Vagina (tissue), 2 donors: ENCODE results near the gene PIP5KL1.

ENCODE experiments used
- POLR2A ChIP-seq, 2 donors: fragments of 450-650 bp; IDR thresholded peaks; one replicate each; pipeline ENCODE4 v1.6.1; 2017; ENCODE audit warnings: antibody characterized with exemption in 2 of 2, mild to moderate bottlenecking in 2 of 2, moderate library complexity in 2 of 2
- POLR2AphosphoS5 ChIP-seq, 2 donors: sonication (generic); formaldehyde crosslinking; IDR thresholded peaks; one replicate each; pipeline ENCODE4 v1.9.0; 2017; ENCODE audit warnings: antibody characterized with exemption in 2 of 2, mild to moderate bottlenecking in 2 of 2, low read depth in 1 of 2; ENCODE audit not compliant: insufficient read depth in 1 of 2
- TF ChIP-seq, protein P1 (sequence below), 3 experiments: fragments of 450-650 bp in 2 of 3; fragments of 200-600 bp in 1 of 3; sonication (generic) in 1 of 3; IDR thresholded peaks; one replicate each; pipeline ENCODE4 v1.5.1; 2017 to 2019; ENCODE audit warnings: antibody characterized with exemption in 3 of 3, mild to moderate bottlenecking in 2 of 3, moderate library complexity in 2 of 3

DNA sequence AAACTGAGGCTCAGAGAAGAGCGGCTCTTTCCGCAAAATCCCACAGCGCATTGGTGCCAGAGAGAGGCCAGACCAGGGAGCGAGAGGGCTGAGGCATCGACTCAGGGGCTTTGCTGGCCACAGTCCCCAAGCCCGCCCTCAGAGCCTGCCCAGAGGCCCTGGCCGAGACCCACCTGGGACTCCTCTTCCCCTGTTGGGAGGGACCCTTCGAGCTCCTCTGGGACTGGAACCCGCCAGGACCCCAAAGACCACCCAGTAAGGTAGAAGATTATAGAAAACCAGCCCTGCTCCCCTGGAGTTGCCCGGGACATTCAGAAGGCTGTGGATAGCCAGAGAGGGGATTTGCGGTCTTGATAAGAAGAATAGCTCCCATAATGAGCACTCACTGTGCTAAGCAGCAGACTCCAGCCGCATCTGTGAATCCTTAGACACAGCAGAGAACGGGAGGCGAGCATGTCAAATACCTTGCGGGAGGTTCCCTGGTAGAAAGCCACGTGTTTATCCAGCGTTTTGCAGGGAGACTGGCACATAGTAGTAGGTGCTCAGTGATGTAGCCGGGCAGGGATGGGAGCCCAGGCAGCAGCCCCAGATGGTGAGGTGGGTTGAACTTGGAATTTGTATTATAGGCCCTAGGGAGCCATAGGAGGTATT lies 52.5 kb downstream of the PIP5KL1 start:
- TF ChIP-seq, protein P1, sequence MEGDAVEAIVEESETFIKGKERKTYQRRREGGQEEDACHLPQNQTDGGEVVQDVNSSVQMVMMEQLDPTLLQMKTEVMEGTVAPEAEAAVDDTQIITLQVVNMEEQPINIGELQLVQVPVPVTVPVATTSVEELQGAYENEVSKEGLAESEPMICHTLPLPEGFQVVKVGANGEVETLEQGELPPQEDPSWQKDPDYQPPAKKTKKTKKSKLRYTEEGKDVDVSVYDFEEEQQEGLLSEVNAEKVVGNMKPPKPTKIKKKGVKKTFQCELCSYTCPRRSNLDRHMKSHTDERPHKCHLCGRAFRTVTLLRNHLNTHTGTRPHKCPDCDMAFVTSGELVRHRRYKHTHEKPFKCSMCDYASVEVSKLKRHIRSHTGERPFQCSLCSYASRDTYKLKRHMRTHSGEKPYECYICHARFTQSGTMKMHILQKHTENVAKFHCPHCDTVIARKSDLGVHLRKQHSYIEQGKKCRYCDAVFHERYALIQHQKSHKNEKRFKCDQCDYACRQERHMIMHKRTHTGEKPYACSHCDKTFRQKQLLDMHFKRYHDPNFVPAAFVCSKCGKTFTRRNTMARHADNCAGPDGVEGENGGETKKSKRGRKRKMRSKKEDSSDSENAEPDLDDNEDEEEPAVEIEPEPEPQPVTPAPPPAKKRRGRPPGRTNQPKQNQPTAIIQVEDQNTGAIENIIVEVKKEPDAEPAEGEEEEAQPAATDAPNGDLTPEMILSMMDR (IDR thresholded peaks at IDR 0.05), result no peak
- no peak for TF ChIP-seq POLR2A (IDR thresholded peaks at IDR 0.05)
- peak in 1 of 2 donors; percentile 17 for TF ChIP-seq POLR2AphosphoS5 (IDR thresholded peaks at IDR 0.05; ENCODE audit: insufficient read depth in 1 of 2, low read depth in 1 of 2)
